Epithelial cell of proximal tubule (primary cell): ENCODE measurements around the gene TMEM114. TPM values are rescaled to one million over a fixed set of nuclear protein-coding genes. Genes with fewer than 3 reads are reported as not detected.
"Not testable (repeated sequence)": the region's sequence is repeated elsewhere in the genome, so short reads cannot be mapped to it uniquely, and the experiment has no call there.

Experiments
- DNase-seq: peaks from one replicate; pipeline ENCODE4 v3.0.0-alpha.2; 2011; ENCODE audit warnings: low read depth
- H3K4me3 ChIP-seq: 2 replicates; pipeline ENCODE4 v1.5.1; 2011; ENCODE audit warnings: low read depth, mild to moderate bottlenecking, low read length
- CTCF ChIP-seq: conservative IDR thresholded peaks from 2 replicates; pipeline ENCODE4 v1.5.1; 2012; ENCODE audit warnings: low read depth, mild to moderate bottlenecking, low read length
- total RNA-seq: library from RNA; depleted of rRNA; stranded (reverse); fragments of >200 nt; gene quantifications from 2 replicates; pipeline ENCODE4 v1.2.3, GENCODE V29; 2015

TMEM114 gene
- total RNA-seq, 1 donor from 2014 or later: not detected

GRCh38 chr16:8575399-8575798 lies 14.9 kb downstream of the TMEM114 start:
- no peak for TF ChIP-seq CTCF
- DNase-seq: no peak

GRCh38 chr16:8572919-8573724 lies 17.2 kb downstream of the TMEM114 start:
- DNase-seq: no peak

More at GRCh38 chr16:8575399-8575798, 14.9 kb downstream of the TMEM114 start:
- H3K4me3 ChIP-seq: no peak overlapping the region

GRCh38 chr16:8572063-8572918 lies 18.0 kb downstream of the TMEM114 start:
- DNase-seq: no peak
- TF ChIP-seq CTCF: no peak
- H3K4me3 ChIP-seq: no peak overlapping the region

More at GRCh38 chr16:8572919-8573724, 17.2 kb downstream of the TMEM114 start:
- no peak overlapping the region for H3K4me3 ChIP-seq
- peak; percentile 66 for TF ChIP-seq CTCF

GRCh38 chr16:8571061-8571596 lies 19.2 kb downstream of the TMEM114 start:
- H3K4me3 ChIP-seq: no peak overlapping the region
- no peak for DNase-seq
- no peak for TF ChIP-seq CTCF

GRCh38 chr16:8570393-8570792 lies 19.9 kb downstream of the TMEM114 start:
- H3K4me3 ChIP-seq, DNase-seq: not testable (repeated sequence)

- no peak for TF ChIP-seq CTCF
- peak overlapping the region; percentile 16 for H3K4me3 ChIP-seq
- no peak for DNase-seq
Observed at GRCh38 chr16:8569650-8570346, 20.5 kb downstream of the TMEM114 start.

- DNase-seq: no peak
- no peak for TF ChIP-seq CTCF
Observed at GRCh38 chr16:8568231-8568617, 22.1 kb downstream of the TMEM114 start.

More at GRCh38 chr16:8568231-8568617, 22.1 kb downstream of the TMEM114 start:
- no peak overlapping the region for H3K4me3 ChIP-seq
